Activated naive CD4-positive, alpha-beta T cell treated with anti-CD3 and anti-CD28 coated beads, Interleukin-2, amount 10 ng/mL, durations not matched to agents 7 days and 5 days (primary cell): ENCODE results near the gene BORCS6.
A peak's percentile ranks its signal among the peaks of the same experiment; 100 is the strongest.

Experiments
- CTCF ChIA-PET: fragments of 350-600 bp; sonication (Branson Sonifier 250); formaldehyde crosslinking; loops from one replicate; lab custom pipeline; 2021; ENCODE audit warnings: antibody characterized with exemption; lab: Charles Lee
- DNase-seq: peaks from one replicate; pipeline ENCODE4 v3.0.0-alpha.2; 2020
- H3K27ac Mint-ChIP-seq: one replicate; pipeline ENCODE4 v1.8.0; 2021; ENCODE audit warnings: mild to moderate bottlenecking, moderate library complexity, mixed read lengths
- H3K27me3 Mint-ChIP-seq: one replicate; pipeline ENCODE4 v1.8.0; 2021; ENCODE audit warnings: mild to moderate bottlenecking, mixed read lengths
- H3K36me3 Mint-ChIP-seq: one replicate; pipeline ENCODE4 v1.8.0; 2021; ENCODE audit warnings: mixed read lengths
- H3K4me1 Mint-ChIP-seq: one replicate; pipeline ENCODE4 v1.8.0; 2021; ENCODE audit warnings: mixed read lengths
- H3K4me3 Mint-ChIP-seq: one replicate; pipeline ENCODE4 v1.8.0; 2021; ENCODE audit warnings: mild to moderate bottlenecking, moderate library complexity, mixed read lengths
- H3K9me3 Mint-ChIP-seq: one replicate; pipeline ENCODE4 v1.8.0; 2021; ENCODE audit warnings: mixed read lengths

The BORCS6 gene

DNA sequence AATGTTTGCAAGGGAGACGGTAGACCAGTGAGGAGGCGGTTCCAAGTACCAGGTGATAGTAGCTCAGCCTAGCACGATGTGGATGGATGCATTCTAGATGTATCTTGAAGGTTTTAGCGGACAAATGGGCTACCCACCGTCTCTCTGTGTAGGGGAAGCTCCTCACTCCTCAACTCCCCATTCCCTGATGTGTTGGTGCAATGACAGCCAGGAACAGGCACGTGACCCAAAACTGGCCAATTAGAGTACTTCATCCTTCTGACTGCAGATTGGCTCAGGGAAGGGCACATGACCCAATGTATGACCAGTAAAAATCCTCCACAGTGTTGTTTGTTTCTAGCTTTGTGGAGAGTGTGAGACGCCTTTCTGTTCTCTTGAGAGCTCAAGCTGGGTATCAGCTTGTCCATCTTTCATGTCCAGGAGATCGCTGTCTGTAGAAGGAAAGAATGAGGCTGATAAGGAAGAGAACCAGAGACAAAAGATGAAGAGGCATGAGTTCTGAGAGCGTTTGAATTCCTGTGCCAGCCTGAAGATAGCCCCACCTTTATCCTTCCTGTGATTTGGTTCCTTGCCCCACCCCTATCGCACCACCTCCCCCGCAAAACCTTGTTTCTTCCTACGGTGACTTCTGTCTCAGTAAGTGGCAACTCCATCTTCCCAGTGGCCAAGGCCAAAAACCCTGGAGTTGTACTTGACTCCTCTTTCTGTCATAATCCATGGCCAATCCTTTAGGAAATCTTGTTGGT lies 2.3 kb upstream of the BORCS6 start:
- Mint-ChIP-seq H3K9me3 (no peaks in the 10 kb centered on the region), H3K4me3 (no peak overlapping the region), H3K27ac (no peak overlapping the region), H3K4me1 (peaks cover 20% of the 10 kb centered on the region), H3K36me3 (no peaks in the 10 kb centered on the region), H3K27me3 (no peaks in the 10 kb centered on the region)
- DNase-seq: peak; percentile 82
- CTCF ChIA-PET: interaction anchor here (0.6 to 2.0 kb wide), 3 partner anchors 9 to 133 kb away, joined by 3 to 5 read pairs (median 4); no protein-coding TSS in a partner anchor

DNA sequence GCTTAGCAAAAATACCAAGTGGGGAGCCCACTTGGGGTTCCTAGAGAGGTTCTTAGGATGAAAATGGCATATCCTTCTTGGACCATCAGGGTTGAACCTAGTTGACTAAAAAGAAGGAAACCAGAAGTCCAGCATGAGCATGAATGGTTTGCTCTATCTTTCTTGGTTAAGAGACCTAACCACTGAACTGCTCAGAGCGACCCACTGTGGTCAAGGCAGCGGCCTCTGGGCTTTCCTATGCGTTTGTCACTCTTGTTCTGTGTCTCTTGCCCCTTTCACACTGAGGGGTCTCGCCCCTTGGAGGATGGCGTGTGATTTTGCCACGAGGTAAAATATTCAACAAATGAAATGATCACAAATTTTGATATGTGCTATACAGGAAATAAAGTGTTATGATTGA lies 526 bp upstream of the BORCS6 start:
- CTCF ChIA-PET: interaction anchor here (0.6 to 1.6 kb wide), 3 partner anchors 30 to 111 kb away, joined by 3 to 4 read pairs (median 3); partner anchors contain the start of gene SLC25A35
- H3K36me3 Mint-ChIP-seq: no peaks in the 10 kb centered on the region

DNA sequence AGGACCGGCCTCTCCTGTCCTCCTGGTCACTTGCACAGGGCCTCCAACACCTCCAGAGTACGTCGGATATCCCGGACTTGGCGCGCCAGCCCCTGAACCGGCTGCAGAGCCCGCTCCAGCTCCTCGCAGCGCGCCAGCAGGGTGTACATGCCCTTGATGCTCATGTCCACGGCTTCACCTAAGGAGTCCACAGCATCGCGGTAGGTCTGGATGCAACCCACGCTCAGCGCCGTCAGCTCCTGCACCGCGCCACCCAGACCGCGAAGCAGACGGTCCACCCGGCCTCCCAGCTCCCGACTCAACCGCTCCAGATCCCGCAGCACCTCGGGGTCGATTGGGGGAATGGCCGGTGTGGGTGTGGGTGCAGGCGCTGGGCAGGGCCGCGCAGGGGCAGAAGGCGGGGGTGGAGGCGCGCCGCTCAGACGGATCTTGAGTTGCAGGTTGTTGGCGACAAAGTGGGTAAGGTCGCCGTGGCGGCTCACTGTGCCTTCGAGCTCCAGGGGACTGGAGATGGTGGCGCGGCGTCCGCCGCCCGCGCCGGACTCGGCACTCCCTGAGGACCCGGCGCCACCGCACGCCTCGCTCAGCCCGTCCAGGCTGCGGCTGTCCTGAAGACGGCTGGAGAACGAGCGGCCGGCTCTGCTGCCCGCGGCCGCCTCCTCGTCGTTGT lies 804 bp downstream of the BORCS6 start:
- Mint-ChIP-seq H3K4me3 (no peak overlapping the region), H3K36me3 (no peaks in the 10 kb centered on the region), H3K27me3 (no peaks in the 10 kb centered on the region), H3K27ac (no peak overlapping the region), H3K4me1 (peaks cover 15% of the 10 kb centered on the region), H3K9me3 (no peaks in the 10 kb centered on the region)
- peak; percentile 57 for DNase-seq
- CTCF ChIA-PET: interaction anchor here (0.8 to 3.0 kb wide), 6 partner anchors 18 to 113 kb away, joined by 3 to 10 read pairs (median 4); no protein-coding TSS in a partner anchor

More for the DNA sequence above, 526 bp upstream of the BORCS6 start:
- H3K9me3 Mint-ChIP-seq: no peaks in the 10 kb centered on the region
- peaks cover 12% of the 10 kb centered on the region for H3K4me1 Mint-ChIP-seq
- no peaks in the 10 kb centered on the region for H3K27me3 Mint-ChIP-seq
- no peak for DNase-seq
- H3K4me3 Mint-ChIP-seq: peak overlapping the region; percentile 25
- H3K27ac Mint-ChIP-seq: no peak overlapping the region

DNA sequence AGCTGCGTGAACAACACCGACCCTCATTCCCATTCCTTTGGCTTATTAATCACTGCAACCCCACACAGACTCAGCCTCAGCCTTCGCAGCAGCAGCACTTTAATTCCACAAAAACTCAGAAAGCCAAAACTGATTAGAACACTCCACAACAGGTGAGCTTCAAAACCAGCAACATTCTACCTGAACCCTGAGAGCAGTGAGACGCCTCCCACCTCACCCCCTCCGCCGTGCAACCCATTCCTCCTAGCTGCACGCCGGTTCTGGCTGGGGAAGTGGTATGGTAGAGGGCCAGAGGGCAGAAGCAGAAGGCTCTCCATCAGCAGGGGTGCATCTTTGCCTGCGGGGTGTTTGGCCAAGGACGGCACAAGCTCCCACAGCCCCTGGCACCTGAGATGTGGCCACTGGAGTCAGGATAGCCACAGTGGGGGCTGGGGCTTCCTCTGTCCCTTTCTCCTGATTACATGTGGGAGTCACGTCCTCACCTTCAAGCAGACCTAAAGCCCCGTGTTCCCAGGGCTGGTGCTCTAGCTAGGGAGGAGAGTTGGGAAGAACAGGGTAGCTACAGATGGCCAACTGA lies 1.6 kb downstream of the BORCS6 start:
- no peak overlapping the region for H3K27ac Mint-ChIP-seq
- H3K27me3 Mint-ChIP-seq: peaks cover 8% of the 10 kb centered on the region
- H3K9me3 Mint-ChIP-seq: no peaks in the 10 kb centered on the region
- no peak overlapping the region for H3K4me3 Mint-ChIP-seq
- H3K36me3 Mint-ChIP-seq: no peaks in the 10 kb centered on the region
- peaks cover 20% of the 10 kb centered on the region for H3K4me1 Mint-ChIP-seq
- CTCF ChIA-PET: interaction anchor here (0.8 to 3.0 kb wide), 7 partner anchors 19 to 114 kb away, joined by 3 to 10 read pairs (median 3); no protein-coding TSS in a partner anchor
- peak; percentile 37 for DNase-seq

DNA sequence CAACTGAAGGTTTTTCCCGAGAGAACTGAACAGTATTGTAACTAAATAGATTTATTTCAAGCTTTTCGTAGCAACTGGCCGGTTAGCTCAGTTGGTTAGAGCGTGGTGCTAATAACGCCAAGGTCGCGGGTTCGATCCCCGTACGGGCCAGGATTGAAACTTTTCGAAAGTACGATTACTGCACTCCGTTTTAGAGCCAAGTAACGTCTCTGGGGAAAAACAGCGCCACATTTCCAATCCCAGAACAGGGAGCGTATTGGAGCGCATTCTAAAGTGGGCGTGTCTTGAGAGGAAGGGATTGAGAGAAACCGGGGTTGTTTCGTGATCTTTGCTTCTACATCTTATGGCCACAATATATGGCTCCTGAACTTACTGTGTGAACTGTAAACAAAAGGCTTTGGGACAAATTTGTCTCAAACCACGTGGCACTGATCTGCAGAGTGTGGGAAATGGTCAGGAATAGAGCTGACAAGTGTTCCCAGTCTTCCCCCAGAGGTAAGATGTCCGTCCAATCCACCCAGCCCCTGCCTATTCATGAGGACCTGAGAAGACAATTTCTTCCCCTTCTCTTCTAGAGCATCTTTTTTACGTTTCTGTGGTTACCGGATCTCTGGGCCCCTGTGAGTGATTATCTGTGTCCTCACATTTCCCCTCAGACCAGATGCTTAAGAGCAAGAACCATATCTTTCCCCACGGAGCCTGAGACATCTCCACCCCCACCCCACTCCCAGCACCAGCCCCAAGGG lies 2.3 kb downstream of the BORCS6 start:
- peaks cover 20% of the 10 kb centered on the region for H3K4me1 Mint-ChIP-seq
- no peak overlapping the region for H3K4me3 Mint-ChIP-seq
- H3K36me3 Mint-ChIP-seq: no peaks in the 10 kb centered on the region
- H3K27me3 Mint-ChIP-seq: peaks cover 13% of the 10 kb centered on the region
- peak; percentile 93 for DNase-seq
- H3K9me3 Mint-ChIP-seq: no peaks in the 10 kb centered on the region
- CTCF ChIA-PET: interaction anchor here (0.9 to 3.0 kb wide), 9 partner anchors 15 to 115 kb away, joined by 3 to 10 read pairs (median 4); no protein-coding TSS in a partner anchor
- no peak overlapping the region for H3K27ac Mint-ChIP-seq

DNA sequence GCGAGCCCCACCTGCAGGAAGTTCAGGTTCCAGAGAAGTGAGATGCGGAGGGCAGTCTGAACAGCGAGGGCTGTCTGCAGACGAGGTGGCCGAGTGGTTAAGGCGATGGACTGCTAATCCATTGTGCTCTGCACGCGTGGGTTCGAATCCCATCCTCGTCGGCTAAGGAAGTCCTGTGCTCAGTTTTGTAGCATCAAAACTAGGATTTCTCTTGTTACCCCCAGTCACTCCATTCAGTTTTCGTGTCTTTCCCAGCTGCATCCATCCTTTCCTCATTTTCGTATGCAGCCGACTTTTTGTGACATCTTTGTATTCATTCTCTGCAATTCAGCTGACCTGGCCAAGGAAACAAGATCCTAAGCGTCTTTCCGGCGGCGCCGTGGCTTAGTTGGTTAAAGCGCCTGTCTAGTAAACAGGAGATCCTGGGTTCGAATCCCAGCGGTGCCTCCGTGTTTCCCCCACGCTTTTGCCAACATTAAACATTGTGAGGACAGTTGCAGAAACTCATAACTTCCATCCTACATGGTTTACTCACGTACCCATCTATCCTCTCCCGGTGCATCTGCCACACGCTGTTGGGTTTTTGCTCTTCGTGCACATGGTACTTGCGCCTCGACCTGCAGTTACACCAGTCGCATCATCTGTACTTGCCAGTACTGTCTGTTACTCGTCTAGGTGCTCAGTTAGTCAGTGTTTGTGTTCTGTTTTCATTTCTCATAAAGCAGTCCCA lies 3.0 kb downstream of the BORCS6 start:
- DNase-seq: peak; percentile 92
- no peaks in the 10 kb centered on the region for H3K36me3 Mint-ChIP-seq
- H3K9me3 Mint-ChIP-seq: no peaks in the 10 kb centered on the region
- H3K27me3 Mint-ChIP-seq: peaks cover 19% of the 10 kb centered on the region
- H3K4me1 Mint-ChIP-seq: peaks cover 22% of the 10 kb centered on the region
- no peak overlapping the region for H3K4me3 Mint-ChIP-seq
- CTCF ChIA-PET: interaction anchor here (0.9 to 3.0 kb wide), 6 partner anchors 14 to 114 kb away, joined by 3 to 10 read pairs (median 4); no protein-coding TSS in a partner anchor
- H3K27ac Mint-ChIP-seq: no peak overlapping the region

DNA sequence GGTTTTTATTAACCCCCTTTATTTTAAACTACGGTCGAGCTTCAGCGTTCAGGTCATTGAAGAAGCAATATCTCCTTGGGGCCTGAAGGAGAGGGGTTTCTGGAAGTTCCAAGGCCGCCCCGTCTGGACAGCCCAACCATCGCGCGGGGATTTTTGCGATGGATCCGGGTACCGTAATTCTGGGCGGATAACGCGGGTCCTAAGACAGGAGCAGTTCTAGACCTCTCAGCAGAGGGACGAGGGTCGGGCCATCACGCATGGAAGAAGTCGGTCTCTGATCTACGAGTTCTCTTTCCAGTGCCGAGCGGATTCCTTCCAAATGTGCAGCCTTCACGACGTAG lies 3.6 kb downstream of the BORCS6 start:
- H3K36me3 Mint-ChIP-seq: no peaks in the 10 kb centered on the region
- H3K27ac Mint-ChIP-seq: no peak overlapping the region
- CTCF ChIA-PET: interaction anchor here (0.7 to 1.2 kb wide), 2 partner anchors 62 to 67 kb away, joined by 3 read pairs; partner anchors contain the start of genes CTC1 and PFAS
- H3K4me1 Mint-ChIP-seq: peaks cover 24% of the 10 kb centered on the region
- no peak overlapping the region for H3K4me3 Mint-ChIP-seq
- peaks cover 23% of the 10 kb centered on the region for H3K27me3 Mint-ChIP-seq
- DNase-seq: no peak
- no peaks in the 10 kb centered on the region for H3K9me3 Mint-ChIP-seq

DNA sequence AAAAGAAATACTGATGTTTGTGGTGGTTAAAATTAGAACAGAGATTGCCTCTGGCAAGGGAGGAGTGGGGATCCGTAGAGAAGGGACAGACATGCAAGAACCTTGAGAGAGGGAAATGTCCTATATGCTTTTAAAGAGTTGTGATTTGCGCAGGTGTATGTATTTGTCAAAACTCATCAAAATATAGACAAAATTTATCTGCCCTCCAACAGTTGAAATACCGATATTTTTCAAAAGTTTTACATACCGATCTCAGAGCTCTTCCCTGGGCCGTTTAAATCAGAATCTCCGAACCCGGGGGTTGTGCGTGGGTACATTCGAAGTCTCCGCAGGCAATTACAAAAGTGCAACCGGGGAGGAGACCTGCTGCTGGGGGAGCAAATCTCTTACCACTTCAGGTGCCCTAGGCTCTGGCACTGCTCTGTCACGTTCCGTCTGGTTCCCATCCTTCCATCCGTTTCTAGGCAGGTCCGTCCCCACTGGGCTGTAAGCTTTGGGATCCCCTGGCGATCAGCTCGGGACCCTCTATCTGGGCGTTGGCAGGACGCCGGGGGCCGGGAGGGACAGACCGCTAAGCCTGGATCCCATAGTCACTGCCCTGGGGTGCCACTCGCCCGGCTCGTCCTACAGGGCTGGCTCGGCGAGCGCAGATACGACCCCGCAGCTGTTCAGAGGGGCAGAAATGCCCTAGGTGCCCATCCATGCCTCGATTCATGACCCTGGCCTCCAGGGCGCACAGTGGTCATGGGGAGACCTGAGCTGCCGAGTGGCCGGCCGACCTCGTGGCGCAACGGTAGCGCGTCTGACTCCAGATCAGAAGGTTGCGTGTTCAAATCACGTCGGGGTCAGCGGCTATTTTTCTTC lies 4.2 kb downstream of the BORCS6 start:
- Mint-ChIP-seq H3K27me3 (peaks cover 29% of the 10 kb centered on the region), H3K36me3 (no peaks in the 10 kb centered on the region), H3K4me1 (peaks cover 21% of the 10 kb centered on the region), H3K4me3 (no peak overlapping the region), H3K27ac (no peak overlapping the region), H3K9me3 (no peaks in the 10 kb centered on the region)
- peak; percentile 88 for DNase-seq
- CTCF ChIA-PET: interaction anchor here (0.7 to 1.2 kb wide), 2 partner anchors 63 to 67 kb away, joined by 3 read pairs; partner anchors contain the start of genes CTC1 and PFAS

DNA sequence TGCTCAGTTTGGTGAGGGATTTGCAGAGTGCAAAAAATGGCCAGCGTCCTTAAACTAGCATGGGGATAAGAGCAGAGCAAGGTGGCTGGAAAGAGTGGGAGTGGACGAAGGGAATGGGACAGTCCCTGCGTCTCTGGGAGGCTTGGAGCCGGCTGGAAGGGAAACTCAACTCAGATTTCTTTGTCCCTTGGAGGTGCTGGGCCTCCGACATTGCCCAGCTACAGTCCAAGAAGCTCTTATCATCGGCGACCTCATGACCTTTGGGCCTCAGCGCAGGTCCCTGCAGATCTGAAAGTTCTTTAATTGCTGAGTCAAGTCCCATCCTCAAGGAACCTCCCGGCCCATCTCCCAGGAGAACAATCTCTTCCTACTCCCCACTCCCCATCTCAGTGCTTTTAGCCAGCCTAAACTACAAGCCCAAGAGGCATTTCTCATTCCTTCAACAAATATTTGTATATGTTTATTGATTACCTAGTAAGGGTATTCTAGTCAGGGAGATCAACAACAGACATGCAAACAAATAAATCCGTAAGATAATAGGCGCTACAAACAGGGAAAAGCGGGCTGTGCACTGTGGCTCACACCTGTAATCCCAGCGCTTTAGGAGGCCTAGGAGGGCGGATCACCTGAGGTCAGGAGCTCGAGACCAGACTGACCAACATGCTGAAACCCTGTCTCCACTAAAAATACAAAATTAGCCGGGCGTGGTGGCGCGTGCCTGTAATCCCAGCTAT lies 12.8 kb downstream of the BORCS6 start:
- DNase-seq: no peak
- Mint-ChIP-seq H3K27ac (no peak overlapping the region), H3K4me3 (peak overlapping the region; percentile 91), H3K36me3 (peaks cover 5% of the 10 kb centered on the region), H3K4me1 (peaks cover 54% of the 10 kb centered on the region), H3K9me3 (no peaks in the 10 kb centered on the region), H3K27me3 (peaks cover 18% of the 10 kb centered on the region)
- CTCF ChIA-PET: interaction anchor here (1.1 kb wide), 1 partner anchor 38 kb away, joined by 3 read pairs; no protein-coding TSS in a partner anchor

DNA sequence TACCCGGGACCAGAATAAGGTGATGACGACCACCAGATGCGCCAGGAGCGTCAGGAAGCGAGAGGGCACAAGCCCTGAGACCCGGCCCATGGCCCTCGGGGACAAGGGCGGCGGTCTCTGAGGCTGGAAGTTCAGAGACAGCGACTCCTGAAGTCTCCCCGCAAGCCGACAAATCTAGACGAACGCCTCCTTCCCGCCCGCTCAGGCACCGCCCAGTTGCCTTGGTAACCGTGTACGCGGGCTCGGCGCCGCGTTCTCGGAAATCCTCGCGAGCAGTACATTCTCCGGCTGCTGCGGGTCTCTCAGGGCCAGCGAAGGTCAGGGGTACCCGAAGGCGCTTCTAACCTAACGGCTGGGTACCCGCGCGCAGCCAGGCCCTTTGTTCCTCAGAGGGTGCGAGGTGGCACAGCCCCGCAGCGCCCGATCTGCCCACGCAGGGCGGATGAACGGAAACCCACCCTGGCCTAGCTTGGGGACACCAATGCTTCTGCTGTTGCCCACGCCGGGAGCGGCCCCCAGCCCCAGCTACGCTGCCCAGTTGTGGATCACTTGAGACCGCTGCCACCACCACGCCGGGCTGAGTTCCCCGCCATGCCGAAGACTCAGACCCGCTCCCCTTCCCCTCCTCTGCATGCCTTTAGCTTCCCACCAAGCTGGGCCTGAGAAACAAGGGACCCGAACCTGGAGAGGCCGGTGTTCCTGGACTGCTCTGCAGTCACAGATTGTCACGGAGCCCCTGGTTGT lies 13.6 kb downstream of the BORCS6 start, which contains the start of gene TMEM107:
Gene TMEM107, minus strand, starts transcription at position 184 of the 744 bp plus-strand sequence. Its CDS starts 94 bp downstream, at position 90.
- Mint-ChIP-seq H3K27ac (peak within 1 kb of the TSS; percentile 90), H3K4me1 (peaks cover 56% of the 10 kb centered on the region), H3K36me3 (peaks cover 5% of the 10 kb centered on the region), H3K4me3 (peak within 1 kb of the TSS; percentile 91), H3K27me3 (peaks cover 12% of the 10 kb centered on the region), H3K9me3 (no peaks in the 10 kb centered on the region)
- CTCF ChIA-PET: interaction anchor here (1.1 kb wide), 1 partner anchor 37 kb away, joined by 3 read pairs; no protein-coding TSS in a partner anchor
- peak; percentile 94 for DNase-seq

DNA sequence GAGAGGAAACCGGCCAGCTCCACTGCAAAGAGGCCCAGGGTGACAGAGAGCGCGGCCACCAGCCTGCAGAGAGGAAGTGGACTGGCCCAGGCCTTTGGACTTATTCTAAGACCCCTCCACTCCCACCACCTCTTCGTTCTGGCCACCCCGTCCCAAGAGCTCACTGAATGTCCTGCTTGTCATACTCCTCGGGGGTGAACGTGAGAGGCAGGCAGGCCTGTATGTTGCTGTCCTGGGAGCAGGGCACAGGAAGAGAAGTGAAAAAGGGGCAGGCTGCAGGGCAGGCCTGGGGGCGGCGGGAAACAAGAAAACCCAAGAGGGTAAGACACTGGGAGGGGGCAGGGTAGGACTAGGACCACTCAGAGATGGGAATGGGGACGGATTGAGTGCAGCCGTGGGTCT lies 14.2 kb downstream of the BORCS6 start:
- CTCF ChIA-PET: interaction anchor here (0.8 kb wide), 1 partner anchor 12 kb away, joined by 4 read pairs; no protein-coding TSS in a partner anchor
- Mint-ChIP-seq H3K9me3 (no peaks in the 10 kb centered on the region), H3K4me1 (peaks cover 60% of the 10 kb centered on the region), H3K36me3 (peaks cover 5% of the 10 kb centered on the region), H3K27ac (peak overlapping the region; percentile 90), H3K4me3 (peak overlapping the region; percentile 91), H3K27me3 (peaks cover 7% of the 10 kb centered on the region)
- DNase-seq: no peak
